ENCODE measurements around the gene NTM. TPM values are rescaled to one million over a fixed set of nuclear protein-coding genes. Genes with fewer than 3 reads are reported as not detected.

NTM gene
- total and polyA plus RNA-seq, 2 of the 8 experiments (the other 6 are each of a cell fraction or from before 2014, with no cell fraction given), result 13.4 to 20.0 TPM

DNA sequence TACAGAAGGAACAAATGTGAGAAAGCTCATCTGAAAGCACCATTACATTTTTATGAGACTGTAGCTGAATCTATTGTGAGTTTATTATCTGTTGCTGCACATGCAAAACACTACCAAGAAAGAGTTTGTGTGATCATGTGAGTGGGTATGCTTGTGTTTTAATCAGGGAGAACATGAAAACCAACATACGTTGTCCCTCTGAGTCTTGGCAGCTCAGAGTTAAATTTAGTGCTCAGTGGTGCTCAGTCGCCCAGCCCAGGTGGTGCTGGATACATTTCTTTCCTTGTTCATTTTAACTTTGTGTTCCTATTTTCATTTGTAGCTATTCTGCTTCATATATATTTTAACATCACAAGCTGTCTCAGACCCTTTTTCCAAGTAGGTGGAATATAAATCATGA, 500.6 kb downstream of the NTM start:
- 0 out of 2 replicates have a peak overlapping the region, but pooled peaks have one; percentile 4 for H3K18ac ChIP-seq (ENCODE audit: extremely low read depth, low read length)
- no peak overlapping the region for H2BK12ac ChIP-seq (ENCODE audit: low read depth, low read length)
- WGBS, 2 experiments (ENCODE audit: extremely low coverage in 1 of 2, insufficient coverage in 1 of 2, insufficient read length in 1 of 2, insufficient replicate concordance in 2 of 2, low coverage in 1 of 2, low lambda C conversion rate in 2 of 2, missing lambda C conversion rate in 1 of 2), result 88% methylated on average over 2 of the region's 2 CpGs; no CpG with 5 or more reads in 1 of the 2 experiments
- H4K8ac ChIP-seq (ENCODE audit: extremely low read depth, insufficient read depth, low read length), result no peak overlapping the region
- no peak overlapping the region for H2AFZ ChIP-seq (ENCODE audit: low read length)
- H3K9me3 ChIP-seq (ENCODE audit: insufficient read depth in 2 of 2, low read depth in 1 of 2, low read length in 1 of 2), result no peaks in the 10 kb centered on the region
- H2BK20ac ChIP-seq (ENCODE audit: low read length), result no peak overlapping the region
- no peak for FAIRE-seq
- H3K9ac ChIP-seq (replicated peaks in 1 of 4; ENCODE audit: extremely low read depth in 1 of 4, low read depth in 3 of 4, low read length in 3 of 4), result no peak overlapping the region
- no peak overlapping the region for H3K4me3 ChIP-seq (ENCODE audit: extremely low read depth in 1 of 4, insufficient read depth in 2 of 4, low read depth in 3 of 4, low read length in 4 of 4)
- no peaks in the 10 kb centered on the region for H3K27me3 ChIP-seq (replicated peaks in 1 of 4; ENCODE audit: control insufficient read depth in 3 of 4, extremely low read depth in 1 of 4, insufficient read depth in 3 of 4, low read length in 3 of 4)
- peaks cover under 1% of the 10 kb centered on the region; the same call in 1 of the 2 replicates for H3K79me1 ChIP-seq (ENCODE audit: low read depth, low read length)
- DNase-seq (ENCODE audit: low read depth in 1 of 2, low spot score in 2 of 2), result no peak
- peaks cover 9 to 23% (median 12%) of the 10 kb centered on the region in 4 experiments for H3K4me1 ChIP-seq (replicated peaks in 1 of 4; ENCODE audit: control insufficient read depth in 3 of 4, insufficient read depth in 4 of 4, low read length in 3 of 4)
- H3K56ac ChIP-seq (replicated peaks; ENCODE audit: insufficient read length, low read depth, low read length), result no peak overlapping the region
- H3K4ac ChIP-seq (replicated peaks; ENCODE audit: insufficient read length, low read depth, low read length), result no peak overlapping the region
- H3K23me2 ChIP-seq (ENCODE audit: low read depth, low read length), result peaks cover under 1% of the 10 kb centered on the region; the same call in 1 of the 2 replicates
- no peak overlapping the region for H4K91ac ChIP-seq (replicated peaks; ENCODE audit: insufficient read length, low read length)
- H3K4me2 ChIP-seq (ENCODE audit: insufficient read depth in 1 of 2, low read depth in 2 of 2, low read length in 2 of 2), result no peak overlapping the region
- H3K79me2 ChIP-seq (ENCODE audit: control insufficient read depth in 1 of 2, insufficient read depth in 2 of 2, low read length in 2 of 2), result no peaks in the 10 kb centered on the region
- H2BK15ac ChIP-seq (ENCODE audit: low read length), result no peak overlapping the region
- H3K36me3 ChIP-seq (ENCODE audit: control insufficient read depth in 2 of 4, insufficient read depth in 4 of 4, low read length in 3 of 4), result no peaks in the 10 kb centered on the region
- peaks cover 0 to under 1% of the 10 kb centered on the region in 2 experiments for H4K20me1 ChIP-seq (replicated peaks in 1 of 2; ENCODE audit: control insufficient read depth in 1 of 2, insufficient read depth in 2 of 2, low read length in 2 of 2)
- TF ChIP-seq BACH1 (IDR thresholded peaks at IDR 0.05; ENCODE audit: low read length), result no peak
- TF ChIP-seq MAFK (IDR thresholded peaks at IDR 0.05; ENCODE audit: low read depth, low read length), result no peak
- no peak for TF ChIP-seq EZH2 (IDR thresholded peaks at IDR 0.05; ENCODE audit: low read depth, low read length, severe bottlenecking)
- no peak for TF ChIP-seq JUND (IDR thresholded peaks at IDR 0.05; ENCODE audit: low read length)
- no peak for TF ChIP-seq SP1 (IDR thresholded peaks at IDR 0.05; ENCODE audit: low read depth, low read length)
- TF ChIP-seq FOSL1 (IDR thresholded peaks at IDR 0.05; ENCODE audit: insufficient read depth, low read depth, low read length), result no peak
- TF ChIP-seq SP4 (IDR thresholded peaks at IDR 0.05; ENCODE audit: low read length), result no peak
- no peak for TF ChIP-seq POLR2AphosphoS5 (IDR thresholded peaks at IDR 0.05; ENCODE audit: low read depth, low read length)
- TF ChIP-seq, protein P1, sequence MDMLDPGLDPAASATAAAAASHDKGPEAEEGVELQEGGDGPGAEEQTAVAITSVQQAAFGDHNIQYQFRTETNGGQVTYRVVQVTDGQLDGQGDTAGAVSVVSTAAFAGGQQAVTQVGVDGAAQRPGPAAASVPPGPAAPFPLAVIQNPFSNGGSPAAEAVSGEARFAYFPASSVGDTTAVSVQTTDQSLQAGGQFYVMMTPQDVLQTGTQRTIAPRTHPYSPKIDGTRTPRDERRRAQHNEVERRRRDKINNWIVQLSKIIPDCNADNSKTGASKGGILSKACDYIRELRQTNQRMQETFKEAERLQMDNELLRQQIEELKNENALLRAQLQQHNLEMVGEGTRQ (IDR thresholded peaks at IDR 0.05; ENCODE audit: low read length), result no peak
- no peak for TF ChIP-seq SIN3A (conservative IDR thresholded peaks at IDR 0.05 in 1 of 2, IDR thresholded peaks at IDR 0.05 in 1 of 2; ENCODE audit: low read depth in 1 of 2, low read length in 2 of 2)
- TF ChIP-seq POU5F1 (IDR thresholded peaks at IDR 0.05; ENCODE audit: low read depth, low read length), result no peak
- no peak for TF ChIP-seq SP2 (IDR thresholded peaks at IDR 0.05; ENCODE audit: low read length)
- H3K27ac ChIP-seq (ENCODE audit: low read depth, low read length), result no peak overlapping the region
- H4K5ac ChIP-seq (ENCODE audit: insufficient read length, low read depth, low read length), result no peak overlapping the region
- ChIA-PET CTCF (ENCODE audit: partially characterized antibody) (interaction anchor here (1.1 to 11.7 kb wide), 14 partner anchors 10 to 457 kb away, joined by 3 to 310 read pairs (median 10); no protein-coding TSS in a partner anchor), POLR2A (ENCODE audit: partially characterized antibody) (no interaction called here)
- no peak overlapping the region for H3K14ac ChIP-seq (ENCODE audit: insufficient read length)
- H2BK120ac ChIP-seq (replicated peaks; ENCODE audit: low read depth, low read length), result no peak overlapping the region
- H2BK5ac ChIP-seq (ENCODE audit: low read depth, low read length), result no peak overlapping the region
- no peak overlapping the region for H2AK5ac ChIP-seq (ENCODE audit: low read depth, low read length)
- H3K23ac ChIP-seq (ENCODE audit: insufficient read length), result no peak overlapping the region
